Astrocyte (in vitro differentiated cells and primary cell): Measurements from ENCODE around the gene PCSK2. TPM values are rescaled to one million over a fixed set of nuclear protein-coding genes. Genes with fewer than 3 reads are reported as not detected.

Source experiments
- DNase-seq: peaks from one replicate; pipeline ENCODE4 v3.0.0-alpha.2; 2010; ENCODE audit warnings: low read depth
- FAIRE-seq: peaks from 2 replicates; lab custom pipeline; 2011; peaks lifted over from hg19 to GRCh38; lab: Jason Lieb, UNC
- H2AFZ ChIP-seq: 2 replicates; pipeline ENCODE4 v1.6.0; 2012; ENCODE audit warnings: low read depth, low read length, inconsistent platforms
- H3K27ac ChIP-seq: 2 replicates; pipeline ENCODE4 v1.5.1; 2011; ENCODE audit warnings: low read depth, low read length, inconsistent platforms
- H3K27me3 ChIP-seq: 2 replicates; pipeline ENCODE4 v1.6.0; 2011; ENCODE audit warnings: low read length, inconsistent platforms; ENCODE audit not compliant: insufficient read depth
- H3K36me3 ChIP-seq: 2 replicates; pipeline ENCODE4 v1.5.1; 2011; ENCODE audit warnings: low read length, inconsistent platforms; ENCODE audit not compliant: insufficient read depth
- H3K4me1 ChIP-seq: 2 replicates; pipeline ENCODE4 v1.5.1; 2011; ENCODE audit warnings: low read length, inconsistent platforms; ENCODE audit not compliant: insufficient read depth
- H3K4me2 ChIP-seq: 2 replicates; pipeline ENCODE4 v1.6.0; 2012; ENCODE audit warnings: low read length, inconsistent platforms
- H3K4me3 ChIP-seq: 2 replicates; pipeline ENCODE4 v1.5.1; 2011; ENCODE audit warnings: low read depth, mild to moderate bottlenecking, low read length, inconsistent platforms; ENCODE audit not compliant: insufficient read depth
- H3K79me2 ChIP-seq: 2 replicates; pipeline ENCODE4 v1.6.0; 2012; ENCODE audit warnings: mild to moderate bottlenecking, low read length, inconsistent platforms; ENCODE audit not compliant: insufficient read depth
- H3K9ac ChIP-seq: 2 replicates; pipeline ENCODE4 v1.6.0; 2012; ENCODE audit warnings: mild to moderate bottlenecking, low read length, inconsistent platforms
- H3K9me3 ChIP-seq: 2 replicates; pipeline ENCODE4 v1.5.1; 2012; ENCODE audit warnings: low read depth, mild to moderate bottlenecking, low read length, inconsistent platforms; ENCODE audit not compliant: insufficient read depth
- H4K20me1 ChIP-seq: 2 replicates; pipeline ENCODE4 v1.6.0; 2012; ENCODE audit warnings: low read length, inconsistent platforms; ENCODE audit not compliant: insufficient read depth
- H3K27ac Mint-ChIP-seq: one replicate; pipeline ENCODE4 v1.8.0; 2021; ENCODE audit warnings: mild to moderate bottlenecking, mixed read lengths; ENCODE audit not compliant: unreplicated experiment
- H3K27me3 Mint-ChIP-seq: one replicate; pipeline ENCODE4 v1.8.0; 2021; ENCODE audit warnings: low read depth, mixed read lengths; ENCODE audit not compliant: unreplicated experiment
- H3K36me3 Mint-ChIP-seq: one replicate; pipeline ENCODE4 v1.8.0; 2021; ENCODE audit warnings: low read depth, mixed read lengths; ENCODE audit not compliant: unreplicated experiment
- H3K4me1 Mint-ChIP-seq: one replicate; pipeline ENCODE4 v1.8.0; 2021; ENCODE audit warnings: low read depth, mixed read lengths; ENCODE audit not compliant: unreplicated experiment
- H3K4me3 Mint-ChIP-seq: one replicate; pipeline ENCODE4 v1.8.0; 2021; ENCODE audit warnings: mild to moderate bottlenecking, moderate library complexity, mixed read lengths; ENCODE audit not compliant: unreplicated experiment
- H3K9me3 Mint-ChIP-seq: one replicate; pipeline ENCODE4 v1.8.0; 2021; ENCODE audit warnings: mild to moderate bottlenecking, mixed read lengths; ENCODE audit not compliant: unreplicated experiment
- EZH2 ChIP-seq: IDR thresholded peaks from 2 replicates; pipeline ENCODE4 v1.6.1; 2012; ENCODE audit warnings: mild to moderate bottlenecking, low read length, inconsistent platforms; ENCODE audit not compliant: insufficient read depth
- total RNA-seq: library from RNA; stranded (reverse); gene quantifications from 2 replicates; pipeline ENCODE4 v1.2.1, GENCODE V29; 2021
- TF ChIP-seq, protein P1 (sequence below): IDR thresholded peaks from 2 replicates; pipeline ENCODE4 v1.5.1; 2011; ENCODE audit warnings: low read depth, mild to moderate bottlenecking, inconsistent platforms, low read length, moderate library complexity; ENCODE audit not compliant: insufficient read depth

The PCSK2 gene
- total RNA-seq, 1 donor from 2014 or later, result not detected

GRCh38 chr20:17456279-17456678 is 229.4 kb downstream of the PCSK2 start:
- H3K79me2 ChIP-seq, result no peaks in the 10 kb centered on the region
- H3K9ac ChIP-seq, result no peak overlapping the region
- no peak overlapping the region for H3K4me3 ChIP-seq
- Mint-ChIP-seq H3K27ac (no peak overlapping the region), H3K4me1 (peaks cover 6% of the 10 kb centered on the region), H3K4me3 (no peak overlapping the region), H3K27me3 (peaks cover 6% of the 10 kb centered on the region), H3K36me3 (no peaks in the 10 kb centered on the region), H3K9me3 (peaks cover 3% of the 10 kb centered on the region)
- H2AFZ ChIP-seq, result no peak overlapping the region
- no peaks in the 10 kb centered on the region for H3K36me3 ChIP-seq
- H3K27ac ChIP-seq, result no peak overlapping the region
- no peaks in the 10 kb centered on the region for H3K9me3 ChIP-seq
- no peak for TF ChIP-seq EZH2
- TF ChIP-seq, protein P1, sequence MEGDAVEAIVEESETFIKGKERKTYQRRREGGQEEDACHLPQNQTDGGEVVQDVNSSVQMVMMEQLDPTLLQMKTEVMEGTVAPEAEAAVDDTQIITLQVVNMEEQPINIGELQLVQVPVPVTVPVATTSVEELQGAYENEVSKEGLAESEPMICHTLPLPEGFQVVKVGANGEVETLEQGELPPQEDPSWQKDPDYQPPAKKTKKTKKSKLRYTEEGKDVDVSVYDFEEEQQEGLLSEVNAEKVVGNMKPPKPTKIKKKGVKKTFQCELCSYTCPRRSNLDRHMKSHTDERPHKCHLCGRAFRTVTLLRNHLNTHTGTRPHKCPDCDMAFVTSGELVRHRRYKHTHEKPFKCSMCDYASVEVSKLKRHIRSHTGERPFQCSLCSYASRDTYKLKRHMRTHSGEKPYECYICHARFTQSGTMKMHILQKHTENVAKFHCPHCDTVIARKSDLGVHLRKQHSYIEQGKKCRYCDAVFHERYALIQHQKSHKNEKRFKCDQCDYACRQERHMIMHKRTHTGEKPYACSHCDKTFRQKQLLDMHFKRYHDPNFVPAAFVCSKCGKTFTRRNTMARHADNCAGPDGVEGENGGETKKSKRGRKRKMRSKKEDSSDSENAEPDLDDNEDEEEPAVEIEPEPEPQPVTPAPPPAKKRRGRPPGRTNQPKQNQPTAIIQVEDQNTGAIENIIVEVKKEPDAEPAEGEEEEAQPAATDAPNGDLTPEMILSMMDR, result no peak
- H3K4me2 ChIP-seq, result no peak overlapping the region
- FAIRE-seq (no peak), DNase-seq (no peak)
- H3K4me1 ChIP-seq, result no peaks in the 10 kb centered on the region
- H3K27me3 ChIP-seq, result no peaks in the 10 kb centered on the region
- no peaks in the 10 kb centered on the region for H4K20me1 ChIP-seq

GRCh38 chr20:17457079-17457478 is 230.2 kb downstream of the PCSK2 start:
- H3K4me1 Mint-ChIP-seq, result peaks cover 6% of the 10 kb centered on the region
- Histone ChIP-seq H4K20me1 (no peaks in the 10 kb centered on the region), H3K27me3 (no peaks in the 10 kb centered on the region), H3K36me3 (no peaks in the 10 kb centered on the region), H3K4me1 (no peaks in the 10 kb centered on the region), H2AFZ (no peak overlapping the region), H3K4me2 (no peak overlapping the region), H3K27ac (no peak overlapping the region), H3K9me3 (no peaks in the 10 kb centered on the region), H3K9ac (no peak overlapping the region), H3K79me2 (no peaks in the 10 kb centered on the region), H3K4me3 (no peak overlapping the region)
- no peak for DNase-seq
- no peaks in the 10 kb centered on the region for H3K36me3 Mint-ChIP-seq
- TF ChIP-seq EZH2, result no peak
- TF ChIP-seq, protein P1, result no peak
- H3K9me3 Mint-ChIP-seq, result peaks cover 3% of the 10 kb centered on the region
- H3K4me3 Mint-ChIP-seq, result no peak overlapping the region
- FAIRE-seq, result no peak
- no peak overlapping the region for H3K27ac Mint-ChIP-seq
- H3K27me3 Mint-ChIP-seq, result peaks cover 3% of the 10 kb centered on the region

DNA sequence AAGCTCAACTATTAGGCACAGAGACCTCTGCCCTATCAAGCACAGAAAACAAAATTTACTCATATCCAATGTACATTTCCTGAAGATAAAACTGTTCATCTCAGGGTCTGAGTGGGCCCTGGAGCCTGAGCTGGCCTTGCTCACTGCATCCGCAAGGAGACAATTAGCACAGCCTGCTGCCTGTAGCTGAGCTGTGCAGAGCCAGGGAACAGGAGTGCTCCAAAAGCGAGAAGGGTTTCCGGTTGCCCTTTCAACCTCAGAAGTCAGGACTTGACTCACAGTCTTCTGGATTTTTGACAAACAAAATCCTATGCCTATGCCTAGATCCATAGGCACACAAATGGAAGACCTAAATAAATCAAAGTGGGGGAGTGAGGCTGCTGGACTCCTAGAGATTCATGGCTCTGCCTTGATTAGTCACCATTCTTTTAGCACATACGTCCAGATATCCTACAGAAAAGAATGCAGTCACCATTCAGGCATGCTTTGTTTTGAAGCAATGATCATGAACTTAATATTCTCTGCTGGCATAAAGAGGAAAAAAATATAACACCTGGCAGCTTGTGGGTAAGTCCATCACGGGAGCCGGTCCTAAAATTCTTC is 230.8 kb downstream of the PCSK2 start:
- H3K4me1 ChIP-seq, result no peaks in the 10 kb centered on the region
- H3K27me3 Mint-ChIP-seq, result peaks cover 2% of the 10 kb centered on the region
- H3K4me2 ChIP-seq, result no peak overlapping the region
- H3K9me3 ChIP-seq, result no peaks in the 10 kb centered on the region
- H3K27ac Mint-ChIP-seq, result peak overlapping the region; percentile 23
- H3K79me2 ChIP-seq, result no peaks in the 10 kb centered on the region
- H4K20me1 ChIP-seq, result no peaks in the 10 kb centered on the region
- no peaks in the 10 kb centered on the region for H3K36me3 ChIP-seq
- no peaks in the 10 kb centered on the region for H3K36me3 Mint-ChIP-seq
- no peaks in the 10 kb centered on the region for H3K27me3 ChIP-seq
- H3K4me3 Mint-ChIP-seq, result no peak overlapping the region
- H3K9me3 Mint-ChIP-seq, result peaks cover 3% of the 10 kb centered on the region
- TF ChIP-seq EZH2, result no peak
- TF ChIP-seq, protein P1, result no peak
- no peak overlapping the region for H3K9ac ChIP-seq
- DNase-seq, result no peak
- peaks cover 6% of the 10 kb centered on the region for H3K4me1 Mint-ChIP-seq
- no peak overlapping the region for H3K27ac ChIP-seq
- no peak overlapping the region for H2AFZ ChIP-seq
- H3K4me3 ChIP-seq, result no peak overlapping the region
- no peak for FAIRE-seq
